Activated CD4-positive, CD25-positive, alpha-beta regulatory T cell treated with anti-CD3 and anti-CD28 coated beads, Interleukin-2, amount 50 U/mL, for 72 hours (primary cell): ENCODE measurements around the gene MBNL1.

Experiments used
- DNase-seq: peaks from one replicate; pipeline ENCODE4 v3.0.0; 2021

Gene MBNL1

DNA sequence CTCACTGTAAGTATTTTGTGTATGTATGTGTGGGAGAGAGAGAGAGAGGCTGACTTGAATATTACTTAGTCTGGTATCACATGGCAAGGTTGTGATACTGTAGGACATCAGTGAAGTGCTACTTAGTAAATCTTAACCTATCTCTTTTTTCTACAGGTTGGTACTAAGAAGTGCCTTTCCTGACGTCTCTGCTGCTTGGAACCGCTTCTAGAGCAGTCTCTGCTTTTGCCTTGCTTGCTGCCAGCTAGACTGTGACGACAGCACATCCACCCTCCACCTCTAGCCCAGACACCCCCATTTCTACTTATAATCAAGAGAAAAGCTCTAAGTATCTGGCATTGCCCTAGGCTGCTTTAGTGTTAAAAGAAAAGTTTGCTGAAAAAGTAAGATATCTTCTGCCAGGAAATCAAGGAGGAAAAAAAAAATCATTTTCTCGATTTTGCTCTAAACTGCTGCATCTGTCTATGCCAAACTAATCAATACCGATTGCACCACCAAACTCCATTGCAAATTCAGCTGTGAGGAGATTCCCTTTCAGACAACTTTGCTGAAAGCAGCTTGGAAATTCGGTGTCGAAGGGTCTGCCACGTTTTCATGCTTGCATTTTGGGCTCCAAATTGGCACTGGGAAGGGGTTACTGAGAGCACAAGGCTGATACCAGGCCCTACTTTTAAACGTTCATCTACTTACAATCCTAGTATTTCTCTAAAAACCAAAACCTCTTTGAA, 30.7 kb downstream of the MBNL1 start:
- no peak for DNase-seq

DNA sequence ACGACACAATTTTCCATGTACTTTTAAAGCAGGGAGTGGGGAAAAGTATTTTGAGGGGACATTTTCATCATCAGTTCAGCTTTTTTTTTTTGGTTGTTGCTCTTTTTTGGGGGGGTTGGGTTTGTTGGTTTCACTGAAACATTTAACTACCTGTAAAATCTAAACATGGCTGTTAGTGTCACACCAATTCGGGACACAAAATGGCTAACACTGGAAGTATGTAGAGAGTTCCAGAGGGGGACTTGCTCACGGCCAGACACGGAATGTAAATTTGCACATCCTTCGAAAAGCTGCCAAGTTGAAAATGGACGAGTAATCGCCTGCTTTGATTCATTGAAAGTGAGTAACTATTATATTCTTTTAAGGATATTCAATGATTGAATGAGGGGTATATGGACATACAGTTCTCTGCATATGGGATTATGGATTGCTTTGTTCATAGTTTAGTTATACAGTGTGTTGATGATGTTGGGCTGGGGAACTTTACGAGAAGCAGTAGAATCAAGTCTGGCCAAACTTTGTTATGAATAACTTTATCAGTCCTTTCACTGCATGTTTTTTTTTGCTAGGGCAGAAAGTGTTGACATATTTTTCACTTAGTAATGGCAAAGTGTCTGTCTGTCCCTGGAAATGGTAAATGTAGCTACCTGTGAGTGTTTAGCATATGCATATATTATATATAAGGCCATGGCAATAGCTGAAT, 31.5 kb downstream of the MBNL1 start:
- DNase-seq = no peak

DNA sequence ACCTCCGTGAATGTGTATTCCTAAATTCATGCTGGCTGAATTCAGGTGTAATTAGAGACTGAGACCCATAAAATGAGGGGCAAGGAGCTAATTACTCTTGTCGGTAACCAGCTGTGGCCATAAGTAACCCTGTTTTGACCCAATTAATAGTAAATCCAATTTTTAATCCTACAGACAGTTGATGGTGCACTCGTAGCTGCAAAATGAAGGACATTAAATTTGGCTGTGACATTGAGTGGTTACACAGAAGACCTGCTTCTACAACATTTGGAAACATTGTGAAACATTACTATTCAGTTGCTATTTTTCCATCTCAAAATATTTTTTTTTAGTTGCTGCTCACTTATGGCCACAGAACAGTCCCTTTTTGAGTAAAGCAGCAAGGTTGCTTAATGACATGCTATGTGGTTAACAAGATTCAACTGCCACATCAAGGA, 33.0 kb downstream of the MBNL1 start:
- DNase-seq = no peak

DNA sequence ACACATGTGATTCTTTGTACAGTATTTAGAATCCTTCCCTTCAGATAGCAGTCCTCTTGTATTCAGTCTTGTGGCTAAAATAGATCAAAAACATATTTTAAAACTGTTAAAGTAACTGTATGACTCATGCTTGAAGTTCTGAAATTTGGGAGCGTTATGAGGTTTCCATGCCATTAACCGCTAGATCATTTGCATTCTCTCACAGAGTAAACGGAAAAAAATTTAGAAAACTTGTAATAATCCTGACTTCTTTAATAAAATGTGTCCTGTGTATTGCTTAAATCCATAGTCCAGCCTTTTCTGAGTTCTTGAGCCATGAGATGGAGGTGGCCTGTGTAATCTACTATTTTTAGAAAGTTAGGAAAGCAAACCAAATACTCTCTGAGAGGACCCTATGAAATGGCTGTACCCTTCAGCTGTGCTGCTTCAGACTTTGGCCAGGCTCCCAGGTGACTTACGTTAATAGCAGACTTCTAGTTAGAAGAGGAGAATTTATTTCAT, 33.8 kb downstream of the MBNL1 start:
- DNase-seq = no peak

- DNase-seq = no peak
Observed at GRCh38 chr3:152304160-152304559, 35.4 kb downstream of the MBNL1 start.

DNA sequence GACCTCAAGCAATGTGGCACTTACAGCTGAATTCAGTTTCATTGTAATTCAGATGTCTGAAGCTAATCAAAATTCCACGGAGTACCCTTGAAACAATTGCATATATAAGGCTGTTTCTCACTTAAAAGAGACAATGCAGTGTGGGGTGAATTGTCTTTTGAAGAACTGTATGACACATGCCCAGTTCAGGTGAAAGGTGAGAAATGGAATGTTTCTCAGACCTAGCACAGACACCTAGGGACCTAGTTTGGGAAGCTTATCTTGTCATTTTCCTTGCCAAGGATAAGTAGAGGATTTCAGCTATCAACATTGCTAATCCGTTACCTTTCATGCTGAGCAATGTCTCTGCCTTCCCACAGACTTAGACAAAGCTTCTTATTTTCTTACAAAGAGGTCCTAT, 36.3 kb downstream of the MBNL1 start:
- no peak for DNase-seq

DNA sequence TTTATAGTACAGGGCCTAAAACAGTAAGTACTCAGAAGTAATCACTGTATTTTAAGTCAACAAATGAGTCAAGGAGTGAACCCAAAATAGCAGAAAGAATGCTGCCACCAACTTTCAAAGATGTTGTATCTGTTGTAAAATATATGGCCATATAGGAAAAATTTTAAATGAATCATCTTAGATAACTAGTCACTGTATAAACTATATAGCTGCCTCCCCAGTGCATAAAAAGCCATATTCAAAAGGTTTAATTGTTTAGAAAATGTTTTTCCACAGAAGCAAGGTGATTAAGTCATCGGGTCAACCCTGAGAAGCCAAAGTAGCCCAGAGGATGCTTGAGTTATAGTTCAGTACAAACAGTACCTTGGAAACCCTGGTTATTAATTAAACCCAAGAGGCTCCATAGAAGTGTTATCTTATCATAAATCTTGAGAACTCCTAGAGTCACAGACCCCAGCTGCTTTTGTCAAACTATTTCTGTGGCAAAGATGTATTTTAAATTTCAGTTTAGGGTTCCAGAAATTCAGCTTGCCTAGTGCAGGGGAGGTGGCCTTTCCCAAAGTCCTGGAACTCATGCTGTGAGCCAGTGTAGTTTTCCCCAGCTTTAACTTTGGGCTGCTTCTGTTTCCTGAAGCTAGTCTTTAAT, 39.2 kb downstream of the MBNL1 start:
- no peak for DNase-seq

- no peak for DNase-seq
Observed at GRCh38 chr3:152308475-152308844, 39.7 kb downstream of the MBNL1 start.

- DNase-seq = no peak
Observed at GRCh38 chr3:152309031-152309430, 40.3 kb downstream of the MBNL1 start.

- no peak for DNase-seq
Observed at GRCh38 chr3:152309535-152310307, 41.0 kb downstream of the MBNL1 start.

GRCh38 chr3:152313430-152313829, 44.7 kb downstream of the MBNL1 start:
- DNase-seq = no peak

GRCh38 chr3:152313914-152314313, 45.2 kb downstream of the MBNL1 start:
- no peak for DNase-seq

DNA sequence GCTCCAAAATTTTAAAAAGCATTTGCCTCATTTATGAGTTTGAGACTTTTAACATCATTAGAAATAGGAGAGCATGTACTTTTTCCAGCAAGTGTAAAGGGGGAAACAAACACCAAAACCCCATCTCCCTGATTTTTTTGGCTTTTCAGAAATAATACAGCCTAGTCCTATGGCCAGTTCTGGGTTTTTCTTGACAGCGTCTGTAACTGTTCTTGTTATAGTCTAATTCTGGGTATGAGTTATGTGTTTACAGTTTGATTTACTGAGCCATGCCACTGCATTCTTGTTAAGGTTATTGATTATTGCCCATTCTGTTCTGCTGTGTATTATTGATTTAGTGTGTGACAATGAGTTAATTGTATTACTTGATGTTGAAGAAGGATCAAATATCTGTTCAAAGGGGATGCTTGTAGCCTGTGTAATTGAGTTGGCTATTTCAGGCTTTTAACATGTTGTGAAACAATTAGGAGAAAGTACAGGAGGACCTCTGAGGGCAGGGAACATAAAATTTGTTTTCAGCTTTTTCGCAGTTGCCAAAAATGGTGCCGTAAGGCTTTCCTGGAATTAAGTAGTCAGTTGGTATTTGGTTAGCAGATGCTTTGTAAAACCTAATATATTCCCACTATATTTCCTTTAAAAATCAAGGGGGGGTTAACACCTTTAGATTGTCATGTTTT, 46.1 kb downstream of the MBNL1 start:
- DNase-seq = no peak

DNA sequence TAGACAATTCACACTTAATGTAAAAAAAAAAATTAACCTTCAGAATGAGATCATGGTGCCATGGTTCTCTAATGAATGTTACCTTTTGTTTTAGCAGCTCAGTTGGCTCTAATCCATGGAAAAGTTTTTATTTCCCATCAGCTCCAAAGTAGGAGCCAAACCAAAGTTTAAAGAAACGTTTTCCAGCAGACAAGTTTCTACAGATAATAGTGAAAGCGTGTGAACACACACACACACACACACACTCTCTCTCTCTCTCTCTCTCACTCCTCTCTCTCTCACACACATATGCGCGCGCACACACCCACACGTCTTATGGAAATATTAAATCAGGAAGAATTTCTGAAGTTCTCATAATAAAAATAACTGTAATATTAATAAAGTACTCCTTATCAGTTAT, 46.9 kb downstream of the MBNL1 start:
- no peak for DNase-seq

- no peak for DNase-seq
Observed at GRCh38 chr3:152316318-152316717, 47.6 kb downstream of the MBNL1 start.

DNA sequence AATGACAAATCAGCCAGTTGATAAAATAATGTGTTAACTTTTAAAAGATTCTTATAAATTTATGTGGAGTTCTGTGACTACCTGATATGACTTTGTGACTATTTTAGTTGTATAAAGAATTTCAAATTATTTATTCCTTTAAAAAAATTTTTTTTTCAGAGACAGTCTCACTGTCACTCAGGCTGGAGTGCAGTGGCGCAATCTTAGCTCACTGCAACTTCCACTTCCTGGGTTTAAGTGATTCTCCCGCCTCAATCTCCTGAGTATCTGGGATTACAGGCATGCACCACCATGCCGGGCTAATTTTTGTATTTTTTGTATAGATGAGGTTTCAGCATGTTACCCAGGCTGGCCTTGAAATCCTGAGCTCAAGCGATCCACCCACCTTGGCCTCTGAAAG, 48.5 kb downstream of the MBNL1 start:
- no peak for DNase-seq

DNA sequence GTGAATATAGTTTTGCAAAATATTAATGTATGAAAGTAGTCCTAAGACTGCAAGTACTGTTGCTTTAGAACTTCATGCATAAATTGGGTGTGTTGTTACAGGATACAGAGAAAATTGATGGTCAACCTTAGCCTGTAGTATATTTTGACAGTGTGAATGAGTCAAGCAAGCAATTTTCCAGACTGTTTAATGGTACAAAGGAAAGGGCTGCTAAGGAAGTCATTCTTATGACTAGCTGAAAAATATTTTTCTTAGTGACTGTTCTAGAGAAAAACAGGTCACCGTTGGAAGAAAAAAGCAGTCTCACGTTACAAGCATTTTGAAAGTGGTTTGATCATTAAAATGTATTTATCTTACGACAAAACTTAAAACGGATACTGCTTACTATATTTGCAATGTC, 49.2 kb downstream of the MBNL1 start:
- DNase-seq = no peak

DNA sequence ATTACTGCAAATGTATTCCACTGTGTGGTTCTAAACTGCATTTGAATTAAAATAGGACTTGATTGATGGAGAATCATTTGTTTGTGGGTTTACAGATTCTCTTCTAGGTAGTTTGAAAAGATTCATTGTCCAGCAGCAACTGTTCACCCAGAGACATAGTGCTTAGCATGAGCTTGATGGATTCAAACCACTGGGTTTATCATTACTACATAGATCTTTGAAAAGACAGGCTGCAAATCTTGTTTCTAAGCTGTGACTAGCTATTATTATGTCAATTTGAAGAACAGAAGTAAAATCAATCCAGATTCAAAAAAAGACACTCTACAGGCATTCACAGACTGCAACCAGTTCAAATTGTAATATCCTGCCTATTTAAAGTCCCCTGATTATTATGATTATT, 49.8 kb downstream of the MBNL1 start:
- DNase-seq = no peak

GRCh38 chr3:152319256-152319655, 50.5 kb downstream of the MBNL1 start:
- DNase-seq = no peak

- no peak for DNase-seq
Observed at GRCh38 chr3:152319831-152320617, 51.3 kb downstream of the MBNL1 start.

GRCh38 chr3:152321200-152321954, 52.6 kb downstream of the MBNL1 start:
- no peak for DNase-seq
